Stimulated activated naive CD8-positive, alpha-beta T cell treated with anti-CD3 and anti-CD28 coated beads, Interleukin-15, amount 100 ng/mL, for 72 hours (primary cell): ENCODE data around the gene PRPF39.
A peak's percentile ranks its signal among the peaks of the same experiment; 100 is the strongest.
"Not testable (repeated sequence)": the region's sequence is repeated elsewhere in the genome, so short reads cannot be mapped to it uniquely, and the experiment has no call there.

Source experiments
- ATAC-seq: fragments of 150-1000 bp; cut with Tn5 transposase; 2 replicates; pipeline ENCODE4 v1.10.0; 2021; ENCODE audit warnings: mild to moderate bottlenecking, moderate library complexity
- DNase-seq, 2 donors: peaks; one replicate each; pipeline ENCODE4 v3.0.0; 2021 to 2022
- H3K27ac Mint-ChIP-seq, 2 donors: one replicate each; pipeline ENCODE4 v1.8.0; 2022; ENCODE audit warnings: mild to moderate bottlenecking in 2 of 2, mixed read lengths in 2 of 2, moderate library complexity in 2 of 2
- H3K27me3 Mint-ChIP-seq: one replicate; pipeline ENCODE4 v1.8.0; 2022; ENCODE audit warnings: mixed read lengths
- H3K4me1 Mint-ChIP-seq: one replicate; pipeline ENCODE4 v1.8.0; 2022; ENCODE audit warnings: mild to moderate bottlenecking, mixed read lengths
- H3K4me3 Mint-ChIP-seq, 2 donors: one replicate each; pipeline ENCODE4 v1.8.0; 2022; ENCODE audit warnings: mild to moderate bottlenecking in 2 of 2, mixed read lengths in 2 of 2, moderate library complexity in 1 of 2
- H3K9me3 Mint-ChIP-seq, 2 donors: one replicate each; pipeline ENCODE4 v1.8.0; 2022; ENCODE audit warnings: mixed read lengths in 2 of 2

PRPF39 gene

GRCh38 chr14:45068396-45068795, 15.5 kb upstream of the PRPF39 start:
- no peaks in the 10 kb centered on the region for H3K9me3 Mint-ChIP-seq
- no peak for ATAC-seq
- DNase-seq, result no peak
- no peak overlapping the region for H3K4me3 Mint-ChIP-seq
- H3K27ac Mint-ChIP-seq, result no peak overlapping the region
- no peaks in the 10 kb centered on the region for H3K27me3 Mint-ChIP-seq
- no peaks in the 10 kb centered on the region for H3K4me1 Mint-ChIP-seq

GRCh38 chr14:45070215-45070614, 13.7 kb upstream of the PRPF39 start:
- DNase-seq (no peak), ATAC-seq (no peak)
- H3K4me3 Mint-ChIP-seq, result no peak overlapping the region
- H3K9me3 Mint-ChIP-seq, result no peaks in the 10 kb centered on the region
- no peaks in the 10 kb centered on the region for H3K4me1 Mint-ChIP-seq
- H3K27me3 Mint-ChIP-seq, result no peaks in the 10 kb centered on the region
- H3K27ac Mint-ChIP-seq, result no peak overlapping the region

- Mint-ChIP-seq H3K27me3 (no peaks in the 10 kb centered on the region), H3K4me3 (no peak overlapping the region), H3K27ac (peak overlapping the region in 1 of 2 donors; percentile 76), H3K4me1 (no peaks in the 10 kb centered on the region), H3K9me3 (no peaks in the 10 kb centered on the region)
- ATAC-seq, result no peak
- DNase-seq, result no peak
These were observed 11.8 kb upstream of the PRPF39 start for GRCh38 chr14:45072126-45072525.

DNA sequence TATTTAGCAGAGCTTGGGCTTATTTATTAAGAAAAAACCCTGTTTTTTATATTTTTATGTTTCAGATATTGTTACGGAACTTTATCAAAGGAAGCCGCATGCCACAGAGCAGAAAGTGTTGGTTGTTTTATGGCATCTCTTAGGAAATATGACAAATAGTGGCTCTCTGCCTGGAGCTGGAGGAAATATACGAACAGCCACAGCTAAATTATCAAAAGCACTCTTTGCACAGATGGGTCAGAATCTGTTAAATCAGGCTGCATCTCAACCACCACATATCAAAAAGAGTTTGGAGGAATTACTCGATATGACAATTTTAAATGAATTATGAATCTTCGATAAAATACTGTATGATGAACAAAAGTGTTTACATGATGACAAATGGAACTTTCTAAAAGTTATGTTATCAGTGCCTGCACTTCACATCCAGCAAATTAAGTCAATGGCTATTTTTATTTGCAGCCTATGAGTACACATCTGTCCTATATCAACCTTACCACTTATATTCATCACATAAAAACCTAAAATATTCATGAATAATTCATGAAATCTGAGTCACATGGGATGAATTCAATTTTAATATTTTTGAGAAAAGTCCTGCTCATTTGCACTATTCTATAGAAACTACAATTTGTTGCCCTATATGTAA, 10.6 kb upstream of the PRPF39 start:
- Mint-ChIP-seq H3K27ac (no peak overlapping the region), H3K27me3 (no peaks in the 10 kb centered on the region), H3K4me3 (no peak overlapping the region), H3K4me1 (no peaks in the 10 kb centered on the region), H3K9me3 (no peaks in the 10 kb centered on the region)
- DNase-seq (no peak), ATAC-seq (no peak)

- no peak overlapping the region for H3K4me3 Mint-ChIP-seq
- H3K27ac Mint-ChIP-seq, result no peak overlapping the region
- no peak for DNase-seq
- ATAC-seq, result no peak
- H3K4me1 Mint-ChIP-seq, result peaks cover 11% of the 10 kb centered on the region
- H3K9me3 Mint-ChIP-seq, result no peaks in the 10 kb centered on the region
- no peaks in the 10 kb centered on the region for H3K27me3 Mint-ChIP-seq
These were observed 5.6 kb upstream of the PRPF39 start for GRCh38 chr14:45078323-45078722.

DNA sequence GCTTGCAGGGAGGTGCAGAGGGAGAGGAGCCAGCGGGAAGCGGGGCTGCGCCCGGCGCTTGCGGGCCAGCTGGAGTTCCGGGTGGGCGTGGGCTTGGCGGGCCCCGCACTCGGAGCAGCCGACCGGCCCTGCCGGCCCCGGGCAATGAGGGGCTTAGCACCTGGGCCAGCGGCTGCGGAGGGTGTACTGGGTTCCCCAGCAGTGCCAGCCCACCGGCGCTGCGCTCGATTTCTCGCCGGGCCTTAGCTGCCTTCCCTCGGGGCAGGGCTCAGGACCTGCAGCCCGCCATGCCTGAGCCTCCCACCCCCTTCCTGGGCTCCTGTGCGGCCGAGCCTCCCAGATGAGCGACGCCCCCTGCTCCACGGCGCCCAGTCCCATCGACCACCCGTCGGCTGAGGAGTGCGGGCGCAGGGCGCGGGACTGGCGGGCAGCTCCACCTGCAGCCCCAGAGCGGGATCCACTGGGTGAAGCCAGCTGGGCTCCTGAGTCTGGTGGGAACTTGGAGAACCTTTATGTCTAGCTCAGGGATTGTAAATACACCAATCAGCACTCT, 3.4 kb upstream of the PRPF39 start:
- Mint-ChIP-seq H3K4me1 (peaks cover 21% of the 10 kb centered on the region), H3K27ac (peak overlapping the region in 1 of 2 donors; percentile 27)
- H3K9me3 Mint-ChIP-seq, H3K27me3 Mint-ChIP-seq, DNase-seq, ATAC-seq, H3K4me3 Mint-ChIP-seq: not testable (repeated sequence)

- ATAC-seq, H3K27me3 Mint-ChIP-seq, H3K9me3 Mint-ChIP-seq, H3K4me3 Mint-ChIP-seq, DNase-seq: not testable (repeated sequence)
- peak overlapping the region in 1 of 2 donors; percentile 34 for H3K27ac Mint-ChIP-seq
- H3K4me1 Mint-ChIP-seq, result peaks cover 27% of the 10 kb centered on the region
These were observed 2.8 kb upstream of the PRPF39 start for GRCh38 chr14:45081096-45081495.

- H3K4me1 Mint-ChIP-seq, result peaks cover 40% of the 10 kb centered on the region
- peak overlapping the region in 1 of 2 donors; percentile 50 for H3K27ac Mint-ChIP-seq
- H3K9me3 Mint-ChIP-seq, result no peaks in the 10 kb centered on the region
- no peaks in the 10 kb centered on the region for H3K27me3 Mint-ChIP-seq
- DNase-seq (no peak), ATAC-seq (no peak)
- peak overlapping the region in 1 of 2 donors; percentile 24 for H3K4me3 Mint-ChIP-seq
These were observed 1.5 kb upstream of the PRPF39 start for GRCh38 chr14:45082420-45082819.

DNA sequence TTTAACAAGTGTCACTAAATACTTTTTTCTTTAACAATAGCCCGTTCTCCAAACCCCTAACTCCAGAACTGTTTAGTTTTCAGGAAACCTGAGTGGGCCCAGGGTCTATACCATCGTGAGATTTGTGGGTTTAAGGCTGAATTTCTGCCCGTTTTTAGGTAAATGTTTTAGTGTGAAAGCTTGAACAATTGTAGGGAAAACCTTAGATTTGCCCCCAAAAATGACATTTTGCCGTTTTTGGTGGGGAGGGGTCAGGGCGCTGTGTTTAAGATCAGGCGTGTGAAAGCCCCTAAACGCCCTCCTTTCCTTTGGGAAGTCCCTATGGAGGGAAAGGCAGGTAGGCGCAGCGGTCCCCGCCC, 320 bp upstream of the PRPF39 start:
- DNase-seq, result no peak
- Mint-ChIP-seq H3K4me1 (peaks cover 51% of the 10 kb centered on the region), H3K4me3 (peak overlapping the region; percentile 93 to 99), H3K27me3 (no peaks in the 10 kb centered on the region), H3K9me3 (no peaks in the 10 kb centered on the region), H3K27ac (peak overlapping the region; percentile 29 to 89)
- ATAC-seq, result no peak

- ATAC-seq (no peak), DNase-seq (no peak)
- Mint-ChIP-seq H3K27ac (peak overlapping the region in 1 of 2 donors; percentile 97), H3K4me3 (peak overlapping the region; percentile 93 to 99), H3K9me3 (no peaks in the 10 kb centered on the region), H3K27me3 (no peaks in the 10 kb centered on the region), H3K4me1 (peaks cover 64% of the 10 kb centered on the region)
These were observed 1.0 kb downstream of the PRPF39 start for GRCh38 chr14:45084946-45085346.

- Mint-ChIP-seq H3K4me3 (peak overlapping the region in 1 of 2 donors; percentile 28), H3K4me1 (peaks cover 67% of the 10 kb centered on the region), H3K27ac (peak overlapping the region; percentile 34 to 85), H3K9me3 (no peaks in the 10 kb centered on the region), H3K27me3 (no peaks in the 10 kb centered on the region)
- DNase-seq, result no peak
- ATAC-seq, result peak; percentile 100
These were observed 5.9 kb downstream of the PRPF39 start for GRCh38 chr14:45089813-45090212.

GRCh38 chr14:45091710-45092109, 7.8 kb downstream of the PRPF39 start:
- ATAC-seq (no peak), DNase-seq (no peak)
- no peak overlapping the region for H3K4me3 Mint-ChIP-seq
- H3K27me3 Mint-ChIP-seq, result no peaks in the 10 kb centered on the region
- H3K9me3 Mint-ChIP-seq, result no peaks in the 10 kb centered on the region
- peak overlapping the region in 1 of 2 donors; percentile 77 for H3K27ac Mint-ChIP-seq
- H3K4me1 Mint-ChIP-seq, result peaks cover 49% of the 10 kb centered on the region

GRCh38 chr14:45094275-45094674, 10.4 kb downstream of the PRPF39 start:
- peaks cover 24% of the 10 kb centered on the region for H3K4me1 Mint-ChIP-seq
- no peak overlapping the region for H3K27ac Mint-ChIP-seq
- ATAC-seq, result no peak
- DNase-seq, result no peak
- no peaks in the 10 kb centered on the region for H3K27me3 Mint-ChIP-seq
- no peaks in the 10 kb centered on the region for H3K9me3 Mint-ChIP-seq
- H3K4me3 Mint-ChIP-seq, result no peak overlapping the region

DNA sequence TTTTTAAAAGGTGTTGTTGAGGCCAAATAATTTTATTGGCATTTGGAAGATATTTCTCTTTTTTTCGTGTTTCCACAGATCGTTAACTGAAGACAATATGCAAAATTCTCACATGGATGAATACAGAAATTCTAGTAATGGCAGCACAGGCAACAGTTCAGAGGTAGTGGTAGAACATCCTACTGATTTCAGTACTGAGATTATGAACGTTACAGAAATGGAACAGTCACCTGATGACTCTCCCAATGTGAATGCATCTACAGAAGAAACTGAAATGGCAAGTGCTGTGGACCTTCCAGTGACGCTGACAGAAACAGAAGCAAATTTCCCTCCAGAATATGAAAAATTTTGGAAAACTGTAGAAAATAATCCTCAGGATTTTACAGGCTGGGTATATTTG, 11.2 kb downstream of the PRPF39 start:
- H3K4me1 Mint-ChIP-seq, result peaks cover 16% of the 10 kb centered on the region
- no peaks in the 10 kb centered on the region for H3K9me3 Mint-ChIP-seq
- DNase-seq, result no peak
- no peak overlapping the region for H3K27ac Mint-ChIP-seq
- no peaks in the 10 kb centered on the region for H3K27me3 Mint-ChIP-seq
- H3K4me3 Mint-ChIP-seq, result no peak overlapping the region
- ATAC-seq, result peak; percentile 74

- no peak for ATAC-seq
- no peak for DNase-seq
- no peak overlapping the region for H3K4me3 Mint-ChIP-seq
- no peaks in the 10 kb centered on the region for H3K27me3 Mint-ChIP-seq
- no peaks in the 10 kb centered on the region for H3K9me3 Mint-ChIP-seq
- H3K4me1 Mint-ChIP-seq, result peaks cover 6% of the 10 kb centered on the region
- H3K27ac Mint-ChIP-seq, result no peak overlapping the region
These were observed 12.3 kb downstream of the PRPF39 start for GRCh38 chr14:45096218-45096617.

DNA sequence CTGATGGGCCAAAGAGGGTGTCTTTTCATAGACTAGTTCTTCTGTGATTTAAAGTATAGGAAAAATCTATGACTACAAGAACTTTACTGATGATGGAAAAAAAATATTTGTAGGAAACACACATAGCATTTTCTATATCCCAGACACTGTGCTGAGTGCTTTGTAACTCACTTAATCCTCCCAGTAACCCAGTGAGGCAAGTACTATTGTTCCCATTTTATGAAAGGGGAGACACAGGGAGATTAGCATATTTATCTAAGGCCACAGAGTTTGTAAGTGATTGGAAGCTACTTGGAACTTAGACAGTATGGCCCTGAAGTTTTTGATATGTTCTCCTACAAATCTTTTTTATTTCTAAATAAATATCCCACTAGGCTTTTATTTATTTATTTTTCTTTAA, 19.9 kb downstream of the PRPF39 start:
- no peak for ATAC-seq
- Mint-ChIP-seq H3K27ac (no peak overlapping the region), H3K27me3 (no peaks in the 10 kb centered on the region), H3K4me1 (peaks cover 2% of the 10 kb centered on the region), H3K4me3 (no peak overlapping the region), H3K9me3 (no peaks in the 10 kb centered on the region)
- no peak for DNase-seq

DNA sequence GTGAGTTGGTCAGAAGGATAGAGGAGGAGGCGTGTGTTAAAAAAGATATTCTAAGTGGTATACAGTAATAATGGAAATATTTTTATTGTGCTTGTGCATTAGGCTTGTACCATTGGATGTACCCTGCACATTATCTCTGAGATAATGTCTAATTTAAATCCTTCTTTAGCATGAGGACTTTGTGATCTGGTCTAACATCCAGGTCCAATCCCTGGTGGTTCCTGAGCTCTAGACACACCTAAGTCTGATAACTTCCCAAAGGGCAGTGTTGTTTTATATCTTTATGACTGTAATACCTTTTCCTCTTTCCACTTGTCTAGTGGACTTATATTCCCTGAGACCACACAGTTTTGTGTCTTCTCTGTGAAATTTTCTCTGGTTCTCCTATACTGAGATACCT, 20.6 kb downstream of the PRPF39 start:
- Mint-ChIP-seq H3K9me3 (no peaks in the 10 kb centered on the region), H3K4me3 (no peak overlapping the region), H3K27ac (no peak overlapping the region), H3K4me1 (peaks cover 6% of the 10 kb centered on the region), H3K27me3 (no peaks in the 10 kb centered on the region)
- no peak for DNase-seq
- ATAC-seq, result no peak
